Measurements from ENCODE around the gene FAM174C. TPM values are rescaled to one million over a fixed set of nuclear protein-coding genes. Genes with fewer than 3 reads are reported as not detected.

FAM174C gene
- total RNA-seq, 2 experiments from 2014 or later = 74.8 to 76.1 TPM

DNA sequence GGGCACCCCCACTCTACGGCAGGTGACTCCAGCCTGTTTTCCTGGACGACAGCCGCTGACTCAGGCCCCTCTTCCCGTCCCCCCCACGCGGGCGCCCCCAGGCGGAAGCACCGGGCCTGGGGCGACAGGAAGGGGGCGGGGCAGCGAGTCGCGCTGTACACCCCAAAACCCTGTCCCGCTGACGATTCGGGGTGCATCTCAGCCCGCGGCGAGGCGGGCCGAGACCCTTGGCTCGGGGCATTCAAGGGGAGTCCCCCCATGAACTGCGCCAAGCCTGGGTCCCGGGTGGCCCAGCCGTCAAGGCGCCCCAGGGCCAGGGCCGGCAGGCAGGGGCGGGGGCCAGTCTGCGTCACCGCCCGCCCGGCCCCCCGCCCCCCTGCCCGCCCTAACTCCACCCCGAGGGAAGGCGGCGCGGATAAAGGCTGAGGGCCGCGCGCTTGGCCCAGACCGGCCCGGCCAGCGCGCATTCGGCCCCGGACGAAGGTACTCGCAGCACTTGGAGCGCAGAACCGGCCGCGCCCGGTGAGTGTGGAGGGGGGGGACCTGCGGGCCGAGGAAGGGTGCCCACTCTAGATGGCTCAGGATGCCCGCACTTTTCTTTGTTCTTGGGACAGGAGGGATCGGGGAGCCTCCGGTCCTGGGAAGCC lies 27.1 kb upstream of the FAM174C start, which contains the start of gene MIDN:
Gene MIDN, plus strand, starts transcription at position 445 of the 647 bp plus-strand sequence. CDS start 1,714 bp downstream, outside the sequence.
- DNase-seq = peak; percentile 76
- H3K4me3 Mint-ChIP-seq = peak within 1 kb of the TSS; percentile 74
- no peaks in the 10 kb centered on the region for H3K9me3 Mint-ChIP-seq
- ChIA-PET CTCF (interaction anchor here (1.0 kb wide), 2 partner anchors 18 to 21 kb away, joined by 6 to 10 read pairs; partner anchors contain the start of gene CIRBP), POLR2A (interaction anchor here (0.7 to 1.0 kb wide), 2 partner anchors 18 to 21 kb away, joined by 3 to 6 read pairs; partner anchors contain the start of gene CIRBP)
- H3K27me3 Mint-ChIP-seq = no peaks in the 10 kb centered on the region
- peaks cover 11% of the 10 kb centered on the region for H3K4me1 Mint-ChIP-seq (ENCODE audit: low read depth)
- H3K36me3 Mint-ChIP-seq = peaks cover 17% of the 10 kb centered on the region
- intact Hi-C loops (cut with micrococcal nuclease) = loop anchor here (2.0 kb wide), 2 partner anchors 159 to 451 kb away; partner anchors contain the start of genes DAZAP1 and PTBP1
- peak within 1 kb of the TSS; percentile 84 for H3K27ac Mint-ChIP-seq

GRCh38 chr19:1248786-1249297 lies 26.5 kb upstream of the FAM174C start:
- Mint-ChIP-seq H3K27ac (peak overlapping the region; percentile 84), H3K9me3 (no peaks in the 10 kb centered on the region), H3K36me3 (peaks cover 21% of the 10 kb centered on the region), H3K4me1 (ENCODE audit: low read depth) (peaks cover 11% of the 10 kb centered on the region), H3K27me3 (no peaks in the 10 kb centered on the region), H3K4me3 (peak overlapping the region; percentile 74)
- CTCF ChIA-PET = interaction anchor here (0.7 to 1.0 kb wide), 3 partner anchors 18 to 27 kb away, joined by 4 to 10 read pairs (median 6); partner anchors contain the start of genes CIRBP and FAM174C
- DNase-seq = peak; percentile 85
- POLR2A ChIA-PET = interaction anchor here (0.6 to 1.0 kb wide), 3 partner anchors 18 to 55 kb away, joined by 3 to 6 read pairs (median 4); partner anchors contain the start of gene CIRBP
- intact Hi-C loops (cut with micrococcal nuclease) = loop anchor here (1.0 to 2.0 kb wide), 5 partner anchors 11 to 452 kb away; partner anchors contain the start of genes DAZAP1, NDUFS7 and PTBP1

DNA sequence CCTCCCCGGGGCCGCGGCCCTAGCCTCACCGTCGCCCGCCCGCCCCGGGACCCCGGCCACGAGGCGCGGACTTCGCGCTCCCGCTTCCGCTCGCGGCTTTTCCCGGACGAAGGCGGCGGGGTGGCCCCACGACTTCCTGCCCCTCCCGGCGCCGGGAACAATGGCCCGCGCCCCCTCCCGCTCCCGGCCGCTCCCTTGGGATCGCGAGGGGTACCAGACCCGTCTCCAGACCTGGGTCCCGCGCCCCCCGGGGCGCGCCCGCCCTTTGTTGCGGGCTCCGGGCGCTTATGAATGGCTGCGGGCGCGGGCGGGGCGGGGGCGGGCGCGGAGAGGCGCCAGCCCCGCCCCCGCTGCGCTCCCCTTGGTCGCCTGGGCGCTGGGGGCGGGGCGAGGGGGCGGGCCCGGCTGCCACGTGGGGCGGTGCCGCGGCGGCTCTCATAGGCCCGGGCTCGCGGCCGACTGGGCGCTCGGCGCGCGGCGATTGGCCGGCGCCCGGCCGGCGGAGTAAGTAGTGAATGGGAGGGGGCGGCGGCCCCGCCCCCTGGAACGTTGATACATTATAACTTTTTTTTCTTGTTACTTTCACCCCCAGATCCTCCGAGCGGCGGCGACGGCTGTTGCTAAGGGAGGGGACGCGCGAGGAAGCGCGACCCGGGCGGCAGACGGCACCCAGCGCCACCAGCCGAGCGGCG lies 25.9 kb upstream of the FAM174C start:
- Mint-ChIP-seq H3K9me3 (no peaks in the 10 kb centered on the region), H3K36me3 (peaks cover 23% of the 10 kb centered on the region), H3K27ac (peak overlapping the region; percentile 82), H3K4me3 (peak overlapping the region; percentile 71), H3K27me3 (no peaks in the 10 kb centered on the region), H3K4me1 (ENCODE audit: low read depth) (peaks cover 12% of the 10 kb centered on the region)
- ChIA-PET POLR2A (interaction anchor here (0.6 to 1.0 kb wide), 2 partner anchors 20 to 56 kb away, joined by 4 to 6 read pairs; partner anchors contain the start of gene CIRBP), CTCF (interaction anchor here (0.7 to 1.0 kb wide), 4 partner anchors 17 to 26 kb away, joined by 4 to 10 read pairs (median 5); partner anchors contain the start of genes CIRBP and FAM174C)
- intact Hi-C loops (cut with micrococcal nuclease) = loop anchor here (1.0 to 2.0 kb wide), 5 partner anchors 11 to 453 kb away; partner anchors contain the start of genes DAZAP1, NDUFS7 and PTBP1
- DNase-seq = peak; percentile 97

GRCh38 chr19:1249990-1250436 lies 25.3 kb upstream of the FAM174C start:
- intact Hi-C loops (cut with micrococcal nuclease) = loop anchor here (1.0 to 2.0 kb wide), 5 partner anchors 10 to 453 kb away; partner anchors contain the start of genes DAZAP1, NDUFS7 and PTBP1
- H3K27ac Mint-ChIP-seq = peak overlapping the region; percentile 82
- no peaks in the 10 kb centered on the region for H3K9me3 Mint-ChIP-seq
- CTCF ChIA-PET = interaction anchor here (1.0 kb wide), 1 partner anchor 19 kb away, joined by 4 read pairs; the partner anchor contains the start of gene CIRBP
- peaks cover 12% of the 10 kb centered on the region for H3K4me1 Mint-ChIP-seq (ENCODE audit: low read depth)
- POLR2A ChIA-PET = interaction anchor here (0.6 kb wide), 1 partner anchor 167 kb away, joined by 3 read pairs; no protein-coding TSS in a partner anchor
- no peaks in the 10 kb centered on the region for H3K27me3 Mint-ChIP-seq
- no peak for DNase-seq
- H3K36me3 Mint-ChIP-seq = peaks cover 29% of the 10 kb centered on the region
- H3K4me3 Mint-ChIP-seq = peak overlapping the region; percentile 71

GRCh38 chr19:1250437-1251260 lies 24.7 kb upstream of the FAM174C start:
- intact Hi-C loops (cut with micrococcal nuclease) = no loop called here
- POLR2A ChIA-PET = interaction anchor here (0.6 to 1.0 kb wide), 3 partner anchors 11 to 167 kb away, joined by 3 to 4 read pairs (median 3); partner anchors contain the start of gene CIRBP
- no peaks in the 10 kb centered on the region for H3K27me3 Mint-ChIP-seq
- CTCF ChIA-PET = interaction anchor here (1.0 kb wide), 2 partner anchors 16 to 18 kb away, joined by 3 to 4 read pairs; partner anchors contain the start of gene CIRBP
- peak; percentile 59 for DNase-seq
- H3K4me3 Mint-ChIP-seq = peak overlapping the region; percentile 93
- no peaks in the 10 kb centered on the region for H3K9me3 Mint-ChIP-seq
- peaks cover 35% of the 10 kb centered on the region for H3K36me3 Mint-ChIP-seq
- peak overlapping the region; percentile 97 for H3K27ac Mint-ChIP-seq
- peaks cover 12% of the 10 kb centered on the region for H3K4me1 Mint-ChIP-seq (ENCODE audit: low read depth)

DNA sequence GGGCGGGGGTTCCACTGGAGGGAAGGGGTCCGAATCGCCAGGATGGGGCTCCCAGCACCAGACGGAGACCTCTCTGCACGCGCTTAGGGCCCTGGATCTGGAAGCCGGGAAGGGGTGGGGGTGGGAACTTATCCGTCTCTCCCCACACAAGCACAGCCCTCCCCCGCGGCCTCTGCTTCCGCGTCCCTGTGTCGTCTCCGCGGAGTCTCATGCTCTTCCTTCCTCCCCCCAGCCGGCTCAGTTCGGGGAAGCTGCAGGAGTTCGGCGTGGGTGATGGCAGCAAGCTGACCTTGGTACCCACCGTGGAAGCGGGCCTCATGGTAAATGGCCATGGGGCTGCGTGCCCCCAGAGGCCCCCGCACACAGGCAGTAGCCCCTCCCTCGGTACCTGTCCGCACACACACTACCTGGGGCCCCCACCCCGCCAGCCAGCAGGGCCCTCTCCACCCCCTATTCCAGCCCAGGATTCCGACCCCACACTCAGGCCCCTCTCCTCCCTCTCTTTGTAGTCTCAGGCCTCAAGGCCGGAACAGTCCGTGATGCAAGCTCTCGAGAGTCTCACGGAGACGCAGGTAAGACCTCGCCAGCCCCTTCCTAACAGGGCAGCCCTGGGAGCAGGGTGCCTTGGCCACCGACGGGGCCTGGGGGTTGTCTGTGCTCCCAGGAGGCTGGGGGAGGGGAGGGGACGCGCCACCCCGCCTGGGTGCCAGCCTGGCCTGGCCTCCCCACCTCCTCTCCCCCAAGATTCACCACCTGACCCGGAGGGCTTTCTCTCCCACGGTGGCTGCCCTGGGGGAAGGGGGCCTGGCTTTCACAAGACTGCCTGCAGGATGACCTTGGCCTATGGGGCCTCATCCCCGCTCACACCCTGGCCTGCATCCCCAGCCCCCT lies 23.8 kb upstream of the FAM174C start:
- peaks cover 41% of the 10 kb centered on the region for H3K36me3 Mint-ChIP-seq
- intact Hi-C loops (cut with micrococcal nuclease) = no loop called here
- DNase-seq = peak; percentile 81
- peak overlapping the region; percentile 97 for H3K27ac Mint-ChIP-seq
- POLR2A ChIA-PET = interaction anchor here (0.9 to 1.0 kb wide), 3 partner anchors 10 to 24 kb away, joined by 3 to 4 read pairs (median 3); partner anchors contain the start of genes CIRBP and FAM174C
- CTCF ChIA-PET = interaction anchor here (1.0 kb wide), 1 partner anchor 15 kb away, joined by 3 read pairs; no protein-coding TSS in a partner anchor
- H3K4me3 Mint-ChIP-seq = peak overlapping the region; percentile 93
- H3K9me3 Mint-ChIP-seq = no peaks in the 10 kb centered on the region
- H3K4me1 Mint-ChIP-seq (ENCODE audit: low read depth) = peaks cover 12% of the 10 kb centered on the region
- no peaks in the 10 kb centered on the region for H3K27me3 Mint-ChIP-seq

- intact Hi-C loops (cut with micrococcal nuclease) = no loop called here
- Mint-ChIP-seq H3K9me3 (no peaks in the 10 kb centered on the region), H3K4me3 (peak overlapping the region; percentile 93), H3K27me3 (no peaks in the 10 kb centered on the region), H3K27ac (peak overlapping the region; percentile 97), H3K4me1 (ENCODE audit: low read depth) (peaks cover 13% of the 10 kb centered on the region), H3K36me3 (peaks cover 43% of the 10 kb centered on the region)
- CTCF ChIA-PET = interaction anchor here (1.1 to 17.9 kb wide), 5 partner anchors 9 to 27 kb away, joined by 3 to 649 read pairs (median 7); partner anchors contain the start of genes ATP5F1D and CIRBP
- POLR2A ChIA-PET = interaction anchor here (0.9 to 1.9 kb wide), 5 partner anchors 8 to 23 kb away, joined by 3 to 21 read pairs (median 8); partner anchors contain the start of genes CIRBP and FAM174C
- peak; percentile 83 for DNase-seq
Measured at GRCh38 chr19:1252221-1252820, 23.0 kb upstream of the FAM174C start.

DNA sequence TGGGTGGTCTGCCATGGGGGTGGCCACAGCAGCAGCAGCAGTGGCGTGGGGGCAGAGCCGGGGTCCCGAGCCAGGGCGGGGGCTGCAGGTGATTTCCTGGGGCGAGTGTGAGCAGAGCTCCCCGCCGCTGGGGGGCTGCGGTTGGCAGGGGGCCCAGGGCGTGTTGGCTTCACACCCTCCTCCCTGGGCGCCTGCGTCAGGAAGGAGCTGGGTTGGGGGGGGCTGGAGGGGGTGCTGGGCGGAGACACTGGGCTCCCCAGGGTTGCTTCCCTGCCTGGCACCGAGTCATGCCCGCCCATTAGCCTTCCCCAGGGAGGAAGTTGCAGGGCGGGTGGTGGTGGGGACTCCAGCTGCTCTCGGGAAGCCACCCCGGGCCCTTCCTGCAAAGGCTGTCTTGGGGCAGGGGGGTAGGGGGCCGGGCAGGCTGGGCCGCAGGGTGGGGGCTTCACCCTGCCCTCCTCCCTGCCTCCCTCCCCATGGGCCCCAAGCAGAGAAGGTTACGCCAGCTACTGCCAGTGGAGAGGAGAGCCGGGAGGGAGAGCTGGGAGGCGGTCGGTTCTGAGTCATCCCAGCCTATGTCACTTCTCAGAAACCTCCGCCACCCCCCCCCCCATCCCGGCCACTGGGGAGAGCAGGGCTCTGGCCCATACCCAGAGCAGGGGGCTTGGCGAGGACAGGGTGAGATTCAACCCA lies 22.4 kb upstream of the FAM174C start:
- peak overlapping the region; percentile 97 for H3K27ac Mint-ChIP-seq
- peak overlapping the region; percentile 93 for H3K4me3 Mint-ChIP-seq
- peaks cover 48% of the 10 kb centered on the region for H3K36me3 Mint-ChIP-seq
- H3K4me1 Mint-ChIP-seq (ENCODE audit: low read depth) = peaks cover 20% of the 10 kb centered on the region
- peak; percentile 89 for DNase-seq
- ChIA-PET CTCF (interaction anchor here (1.1 to 17.9 kb wide), 6 partner anchors 8 to 26 kb away, joined by 3 to 649 read pairs (median 6); partner anchors contain the start of genes ATP5F1D and CIRBP), POLR2A (interaction anchor here (0.6 to 1.9 kb wide), 8 partner anchors 8 to 326 kb away, joined by 3 to 21 read pairs (median 6); partner anchors contain the start of genes CIRBP and FAM174C)
- H3K27me3 Mint-ChIP-seq = no peaks in the 10 kb centered on the region
- intact Hi-C loops (cut with micrococcal nuclease) = no loop called here
- H3K9me3 Mint-ChIP-seq = no peaks in the 10 kb centered on the region

DNA sequence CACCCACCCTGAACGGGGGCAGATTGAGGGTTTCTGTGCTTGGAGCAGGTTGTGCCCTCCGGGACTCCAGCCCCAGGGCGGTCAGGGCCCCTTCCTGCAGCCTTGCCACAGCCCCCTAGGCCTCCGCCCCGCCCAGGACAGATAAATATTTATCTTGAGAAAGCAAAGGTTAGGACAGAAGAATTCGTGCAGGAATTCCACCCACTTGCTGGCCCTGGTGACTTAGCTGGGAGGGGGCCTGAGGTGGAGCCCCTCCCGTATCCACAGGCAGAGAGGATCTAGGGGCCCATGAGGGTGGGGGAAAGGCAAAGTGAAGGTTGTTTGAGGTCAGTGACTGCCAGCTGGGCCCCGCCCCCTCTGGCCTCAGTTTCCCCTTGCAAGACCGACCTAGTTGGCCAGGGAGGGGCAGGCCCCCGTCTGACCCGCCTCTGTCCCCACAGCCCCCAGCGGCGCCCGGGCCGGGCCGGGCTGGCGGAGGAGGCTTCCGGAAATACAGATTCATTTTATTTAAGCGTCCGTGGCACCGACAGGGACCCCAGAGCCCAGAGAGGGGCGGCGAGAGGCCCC lies 21.7 kb upstream of the FAM174C start:
- CTCF ChIA-PET = interaction anchor here (1.1 to 17.9 kb wide), 6 partner anchors 8 to 26 kb away, joined by 3 to 649 read pairs (median 6); partner anchors contain the start of genes ATP5F1D and CIRBP
- Mint-ChIP-seq H3K27me3 (no peaks in the 10 kb centered on the region), H3K4me3 (peak overlapping the region; percentile 93), H3K36me3 (peaks cover 48% of the 10 kb centered on the region), H3K27ac (peak overlapping the region; percentile 90), H3K9me3 (no peaks in the 10 kb centered on the region), H3K4me1 (ENCODE audit: low read depth) (peaks cover 26% of the 10 kb centered on the region)
- no peak for DNase-seq
- intact Hi-C loops (cut with micrococcal nuclease) = no loop called here
- POLR2A ChIA-PET = interaction anchor here (0.6 to 1.9 kb wide), 7 partner anchors 7 to 172 kb away, joined by 3 to 21 read pairs (median 6); partner anchors contain the start of genes CIRBP and FAM174C
